KMS-11 (cell line): Measurements from ENCODE around the gene RAPGEF1.

Source experiments
- H2AFZ ChIP-seq: fragments of 200-600 bp; sonication (generic); 2 replicates; pipeline ENCODE4 v1.6.1; 2016; ENCODE audit warnings: antibody characterized with exemption, mixed run types, low read depth
- H3K27ac ChIP-seq: fragments of 200-600 bp; sonication (generic); 2 replicates; pipeline ENCODE4 v1.6.1; 2016; ENCODE audit warnings: mild to moderate bottlenecking, mixed run types
- H3K27me3 ChIP-seq: fragments of 200-600 bp; sonication (generic); 2 replicates; pipeline ENCODE4 v1.6.1; 2017; ENCODE audit warnings: mild to moderate bottlenecking, low read depth, mixed run types, moderate library complexity; ENCODE audit not compliant: insufficient read depth
- H3K36me3 ChIP-seq: fragments of 200-600 bp; sonication (generic); 2 replicates; pipeline ENCODE4 v1.6.1; 2017; ENCODE audit warnings: mild to moderate bottlenecking, mixed run types; ENCODE audit not compliant: insufficient read depth
- H3K4me1 ChIP-seq: fragments of 200-600 bp; sonication (generic); 2 replicates; pipeline ENCODE4 v1.6.1; 2016; ENCODE audit warnings: mild to moderate bottlenecking, low read depth, mixed run types; ENCODE audit not compliant: poor library complexity, severe bottlenecking
- H3K4me2 ChIP-seq: fragments of 200-600 bp; sonication (generic); 2 replicates; pipeline ENCODE4 v1.7.0; 2016; ENCODE audit warnings: mild to moderate bottlenecking, mixed run types
- H3K4me3 ChIP-seq: fragments of 200-600 bp; sonication (generic); IDR thresholded peaks from 2 replicates; pipeline ENCODE4 v1.6.1; 2017; ENCODE audit warnings: low read depth, low read length, mixed read lengths; ENCODE audit not compliant: insufficient read depth
- H3K79me2 ChIP-seq: fragments of 200-600 bp; sonication (generic); 2 replicates; pipeline ENCODE4 v1.6.1; 2016; ENCODE audit warnings: low read depth, mixed run types; ENCODE audit not compliant: insufficient read depth
- H3K9ac ChIP-seq: fragments of 200-600 bp; sonication (generic); 2 replicates; pipeline ENCODE4 v1.6.1; 2016; ENCODE audit warnings: mild to moderate bottlenecking, mixed run types
- H4K20me1 ChIP-seq: fragments of 200-600 bp; sonication (generic); 2 replicates; pipeline ENCODE4 v1.6.1; 2016; ENCODE audit warnings: mild to moderate bottlenecking, mixed run types; ENCODE audit not compliant: insufficient read depth
- CTCF ChIP-seq: fragments of 200-600 bp; sonication (generic); conservative IDR thresholded peaks from 2 replicates; pipeline ENCODE4 v1.6.1; 2017; ENCODE audit warnings: low read depth, mild to moderate bottlenecking, antibody characterized with exemption, low read length, moderate library complexity, mixed read lengths

Gene RAPGEF1

GRCh38 chr9:131624636-131625507 is 115.0 kb downstream of the RAPGEF1 start:
- no peak overlapping the region for H3K4me3 ChIP-seq
- no peak overlapping the region for H2AFZ ChIP-seq
- H3K4me2 ChIP-seq: no peak overlapping the region
- H3K36me3 ChIP-seq: peaks cover 10% of the 10 kb centered on the region; the same call in 1 of the 2 replicates
- no peak for TF ChIP-seq CTCF
- H3K27me3 ChIP-seq: no peaks in the 10 kb centered on the region
- no peaks in the 10 kb centered on the region for H4K20me1 ChIP-seq
- H3K4me1 ChIP-seq: peaks cover 11% of the 10 kb centered on the region
- no peak overlapping the region for H3K27ac ChIP-seq
- no peaks in the 10 kb centered on the region for H3K79me2 ChIP-seq
- H3K9ac ChIP-seq: no peak overlapping the region

DNA sequence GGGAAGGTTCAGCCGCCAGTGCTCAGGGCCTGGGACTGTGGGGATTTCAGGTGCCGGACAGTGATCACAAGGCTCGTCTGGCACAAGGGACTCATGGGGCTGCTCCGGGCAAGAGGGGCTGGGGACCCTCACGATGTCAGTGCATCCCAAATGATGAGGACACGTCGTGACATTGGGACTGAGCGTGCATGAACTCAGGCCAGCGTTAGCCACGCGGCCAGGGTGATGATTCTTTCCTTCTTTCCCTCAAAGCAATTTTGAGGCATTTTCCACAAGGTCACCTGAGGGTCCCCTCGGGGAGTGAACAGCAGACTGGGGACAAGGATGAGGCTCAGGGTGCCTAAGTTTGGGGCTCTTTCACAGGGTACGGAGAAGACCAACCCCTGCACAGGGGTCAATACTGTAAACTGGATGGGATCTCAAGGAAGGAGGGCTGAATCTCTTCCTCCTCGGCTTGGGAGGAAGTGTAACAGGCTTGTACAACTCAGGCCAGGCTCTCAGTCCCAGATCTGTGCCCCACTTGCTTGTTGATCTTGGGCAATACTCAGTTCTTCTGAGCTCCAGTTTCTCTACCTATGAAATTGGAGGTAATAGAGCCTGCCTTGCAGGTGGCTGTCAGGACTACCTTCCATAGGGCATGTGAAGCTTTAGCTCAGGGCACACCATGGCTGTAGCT is 116.1 kb downstream of the RAPGEF1 start:
- H4K20me1 ChIP-seq: no peaks in the 10 kb centered on the region
- H3K4me2 ChIP-seq: no peak overlapping the region
- no peak overlapping the region for H3K27ac ChIP-seq
- no peaks in the 10 kb centered on the region for H3K79me2 ChIP-seq
- H3K36me3 ChIP-seq: peaks cover 11% of the 10 kb centered on the region; the same call in 1 of the 2 replicates
- no peak overlapping the region for H3K9ac ChIP-seq
- H2AFZ ChIP-seq: no peak overlapping the region
- H3K4me3 ChIP-seq: no peak overlapping the region
- no peak for TF ChIP-seq CTCF
- peaks cover 11% of the 10 kb centered on the region for H3K4me1 ChIP-seq
- no peaks in the 10 kb centered on the region for H3K27me3 ChIP-seq

GRCh38 chr9:131622523-131622922 is 117.4 kb downstream of the RAPGEF1 start:
- H3K36me3 ChIP-seq: peaks cover 11% of the 10 kb centered on the region; the same call in 1 of the 2 replicates
- H4K20me1 ChIP-seq: no peaks in the 10 kb centered on the region
- H3K4me2 ChIP-seq: no peak overlapping the region
- H3K79me2 ChIP-seq: no peaks in the 10 kb centered on the region
- no peak overlapping the region for H3K9ac ChIP-seq
- no peak overlapping the region; the same call in 1 of the 2 replicates for H3K27ac ChIP-seq
- no peak overlapping the region for H3K4me3 ChIP-seq
- H2AFZ ChIP-seq: no peak overlapping the region
- TF ChIP-seq CTCF: no peak
- H3K4me1 ChIP-seq: peaks cover 11% of the 10 kb centered on the region
- H3K27me3 ChIP-seq: no peaks in the 10 kb centered on the region

DNA sequence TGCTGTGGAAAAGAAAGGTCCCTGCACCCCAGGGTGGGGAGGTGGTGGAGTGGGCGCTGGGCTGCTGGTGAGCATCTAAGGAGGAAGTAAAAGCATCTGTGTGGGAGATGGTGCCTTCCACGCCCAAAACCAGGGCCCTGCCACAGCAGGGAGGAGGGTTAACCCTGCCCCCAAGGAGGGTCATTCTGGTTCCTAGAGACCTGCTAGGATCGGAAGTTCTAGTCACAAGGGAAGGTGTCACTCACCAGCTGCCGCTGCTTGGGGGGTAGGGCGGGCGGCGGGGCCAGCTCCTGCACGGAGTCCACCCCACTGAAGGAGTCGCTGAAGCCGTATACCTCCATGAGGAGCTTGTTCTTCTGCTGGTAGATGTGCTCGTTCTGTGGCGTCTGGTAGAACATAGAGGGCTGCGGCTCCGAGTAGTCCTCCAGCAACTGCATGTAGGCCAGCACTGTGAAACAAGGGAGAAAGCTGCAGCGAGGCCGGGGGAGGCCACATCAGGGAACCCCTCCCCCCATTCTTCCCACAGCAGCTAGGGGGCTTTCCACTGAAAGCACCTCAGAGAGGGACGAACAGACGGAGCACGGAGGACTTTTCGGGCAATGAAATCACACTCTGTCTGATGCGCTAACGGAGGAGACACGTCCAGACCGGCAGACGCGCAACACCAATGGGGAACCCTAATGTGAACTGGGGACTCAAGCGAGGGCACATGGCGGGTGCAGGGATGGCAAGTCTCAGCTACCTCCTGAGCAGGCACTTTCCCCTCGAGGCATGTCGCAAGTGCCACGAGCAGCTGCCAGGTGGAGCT is 118.1 kb downstream of the RAPGEF1 start:
- Histone ChIP-seq H3K79me2 (no peaks in the 10 kb centered on the region), H2AFZ (no peak overlapping the region), H3K4me1 (peaks cover 11% of the 10 kb centered on the region), H3K9ac (no peak overlapping the region), H3K36me3 (peaks cover 11% of the 10 kb centered on the region; the same call in 1 of the 2 replicates), H3K4me2 (no peak overlapping the region), H4K20me1 (no peaks in the 10 kb centered on the region), H3K4me3 (no peak overlapping the region), H3K27me3 (no peaks in the 10 kb centered on the region), H3K27ac (no peak overlapping the region)
- no peak for TF ChIP-seq CTCF
